Activated T-cell treated with anti-CD3 and anti-CD28 coated beads, Interleukin-2, amount 50 U/mL, for 1 hour (primary cell): ENCODE data around the gene CIB1.
"Not testable (repeated sequence)": the region's sequence is repeated elsewhere in the genome, so short reads cannot be mapped to it uniquely, and the experiment has no call there.

Experiments
- DNase-seq: peaks from one replicate; pipeline ENCODE4 v3.0.0-alpha.2; 2020

CIB1 gene

DNA sequence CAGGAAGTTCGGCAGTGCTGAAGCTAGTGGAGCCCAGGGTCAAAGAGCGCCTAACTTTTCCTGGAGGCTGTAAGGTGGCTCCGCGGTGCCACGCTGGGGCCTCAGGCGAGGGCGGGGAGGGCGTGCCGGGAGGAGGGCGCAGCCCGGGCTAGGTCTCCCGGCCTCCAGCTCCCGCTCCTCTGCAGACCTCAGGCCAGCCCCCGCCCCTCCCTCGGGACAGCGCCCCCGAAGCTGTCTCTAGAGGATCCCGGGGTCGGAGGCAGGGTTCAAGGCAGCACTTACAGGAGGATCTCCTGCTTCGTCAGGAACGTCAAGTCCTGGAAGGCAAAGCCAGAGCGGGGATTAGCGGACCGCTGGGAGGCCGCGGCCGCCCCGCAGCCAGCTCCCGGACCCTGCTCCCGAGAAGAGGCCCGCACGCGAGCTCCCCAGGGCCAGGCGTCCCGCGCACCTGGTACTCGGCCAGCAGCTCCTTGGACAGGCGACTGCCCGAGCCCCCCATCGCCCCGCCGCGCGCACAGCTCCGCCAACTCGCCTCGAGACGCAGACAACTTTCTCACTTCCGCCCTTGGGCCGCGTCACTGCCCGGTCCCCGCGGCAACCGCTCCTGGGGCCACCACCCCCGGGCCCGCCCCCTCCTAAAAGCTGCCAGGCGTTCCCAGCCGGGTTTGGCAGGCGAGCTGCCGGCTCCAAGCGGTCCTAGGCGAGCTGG is at the start of gene CIB1:
CIB1 (minus strand) TSS at position 555 of the 709 bp plus-strand sequence; CDS start at position 499, 56 bp downstream.
- DNase-seq = no peak

DNA sequence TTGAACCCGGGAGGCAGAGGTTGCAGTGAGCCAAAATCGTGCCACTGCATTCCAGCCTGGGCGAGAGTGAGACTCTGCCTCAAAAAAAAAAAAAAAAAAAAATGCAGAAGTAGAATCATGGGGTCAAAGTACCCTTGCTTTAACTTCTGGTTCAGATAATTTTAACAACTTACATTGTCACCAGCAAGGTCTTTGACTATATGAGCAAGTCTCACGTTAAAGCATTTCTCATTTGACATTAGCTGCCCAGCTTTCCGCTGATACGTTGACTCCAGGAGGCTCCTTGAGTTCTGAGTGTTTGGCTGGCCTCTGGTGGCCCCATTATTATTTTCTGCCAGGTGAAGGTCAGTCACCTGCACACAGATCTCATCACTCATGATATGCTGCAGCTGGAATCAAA is 47.9 kb upstream of the CIB1 start:
- DNase-seq = not testable (repeated sequence)

DNA sequence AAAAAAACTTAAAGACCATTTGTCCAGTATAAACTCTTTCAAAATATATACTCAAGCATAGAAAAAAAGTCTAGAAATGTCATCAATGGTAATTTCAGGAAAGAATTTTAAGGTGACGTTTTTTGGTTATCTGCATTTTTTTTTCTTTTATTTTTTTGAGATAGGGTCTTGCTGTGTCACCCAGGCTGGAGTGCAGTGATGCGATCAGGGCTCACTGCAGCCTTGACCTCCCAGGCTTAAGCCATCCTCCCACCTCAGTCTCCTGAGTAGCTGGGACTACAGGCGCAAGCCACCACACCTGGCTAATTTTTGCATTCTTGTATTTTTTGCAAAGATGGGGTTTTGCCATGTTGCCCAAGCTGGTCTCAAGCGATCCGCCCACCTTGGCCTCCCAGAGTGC is 47.0 kb upstream of the CIB1 start:
- DNase-seq = not testable (repeated sequence)

DNA sequence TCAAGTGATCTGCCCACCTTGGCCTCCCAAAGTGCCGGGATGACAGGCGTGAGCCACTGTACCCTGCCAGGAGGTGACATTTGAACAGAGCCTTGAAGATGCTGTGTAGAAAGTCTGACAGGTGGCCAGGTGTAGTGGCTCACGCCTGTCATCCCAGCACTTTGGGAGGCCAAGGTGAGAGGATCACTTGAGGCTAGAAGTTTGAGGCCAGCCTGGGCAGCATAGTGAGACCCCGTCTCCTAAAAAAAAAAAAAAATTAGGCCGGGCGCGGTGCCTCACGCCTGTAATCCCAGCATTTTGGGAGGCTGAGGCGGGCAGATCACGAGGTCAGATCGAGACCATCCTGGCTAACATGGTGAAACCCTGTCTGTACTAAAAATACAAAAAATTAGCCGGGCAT is 44.7 kb upstream of the CIB1 start:
- DNase-seq = not testable (repeated sequence)

DNA sequence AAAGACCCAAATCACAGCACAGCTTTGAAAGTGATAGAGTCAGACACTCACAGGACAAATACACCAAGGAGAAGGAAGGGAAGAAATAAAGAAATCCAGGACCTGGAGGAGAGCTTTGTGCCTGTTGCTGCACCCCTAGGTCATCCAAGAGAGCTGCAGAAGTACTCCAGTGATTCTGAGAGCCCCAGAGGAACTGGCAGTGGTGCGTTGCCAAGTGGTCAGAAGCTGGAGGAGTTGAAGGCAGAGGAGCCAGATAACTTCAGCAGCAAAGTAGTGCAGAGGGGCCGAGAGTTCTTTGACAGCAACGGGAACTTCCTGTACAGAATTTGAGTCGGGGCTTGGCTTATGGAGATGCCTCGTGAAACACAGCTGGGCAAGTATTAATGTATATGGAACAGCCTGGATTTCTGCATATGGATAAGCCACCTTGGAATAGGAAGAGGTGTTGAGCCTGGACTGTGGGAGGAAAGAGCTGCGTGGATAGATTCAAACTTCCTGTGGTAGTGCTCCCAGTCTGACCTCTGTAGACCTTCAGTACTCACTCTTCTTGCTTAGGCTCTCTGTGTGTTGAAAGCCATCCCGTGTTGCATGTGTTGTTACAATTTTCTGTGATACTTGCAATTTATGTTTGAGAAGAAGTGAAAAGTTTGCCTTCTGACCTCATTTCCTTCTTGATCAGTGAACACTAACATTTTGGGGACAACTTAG is 37.9 kb upstream of the CIB1 start:
- DNase-seq = no peak

DNA sequence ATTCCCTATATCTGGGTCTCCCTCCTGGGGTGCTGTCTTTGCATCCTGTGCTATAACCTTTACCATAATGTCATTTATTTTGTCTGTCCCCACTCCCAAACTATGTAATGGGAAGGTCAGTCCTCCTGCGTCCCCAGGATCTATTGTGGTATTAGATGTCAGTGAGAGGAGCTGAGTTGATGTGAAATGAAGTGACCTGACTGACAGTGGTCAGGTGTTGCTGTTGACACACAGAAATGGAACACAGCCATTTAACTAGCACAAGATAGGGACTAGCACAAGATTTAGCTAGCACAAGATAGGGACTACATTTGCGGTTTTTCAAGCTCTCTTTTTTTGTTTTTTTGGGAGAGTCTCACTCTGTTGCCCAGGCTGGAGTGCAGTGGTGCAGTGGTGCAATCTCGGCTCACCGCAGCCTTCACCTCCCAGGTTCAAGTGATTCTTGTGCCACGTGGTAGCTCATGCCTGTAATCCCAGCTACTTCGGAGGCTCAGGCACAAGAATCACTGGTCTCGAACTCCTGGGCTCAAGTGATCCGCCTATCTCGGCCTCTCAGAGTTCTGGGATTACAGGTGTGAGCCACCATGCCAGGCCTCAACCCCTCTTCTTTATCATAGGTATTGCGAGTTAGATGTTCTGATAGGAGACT is 36.9 kb upstream of the CIB1 start:
- no peak for DNase-seq

DNA sequence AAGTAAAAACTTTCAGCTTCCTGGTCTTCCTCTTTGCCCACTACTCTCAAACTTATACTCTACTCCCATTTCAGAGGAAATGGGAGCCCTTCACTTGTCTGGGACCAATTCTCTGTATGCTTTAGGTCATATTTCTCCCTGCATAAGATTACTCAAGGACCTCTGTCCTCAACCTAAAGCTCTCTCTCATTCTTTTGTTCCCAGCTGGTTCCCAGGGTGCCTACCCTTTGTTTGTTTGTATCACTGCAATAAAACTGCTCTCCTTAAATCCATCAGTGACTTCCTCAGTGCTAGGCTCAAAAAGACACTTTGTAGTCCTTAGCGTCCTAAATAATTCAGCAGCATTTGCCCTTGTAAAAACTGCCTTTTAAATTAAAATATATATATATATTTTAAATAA is 34.7 kb upstream of the CIB1 start:
- no peak for DNase-seq

DNA sequence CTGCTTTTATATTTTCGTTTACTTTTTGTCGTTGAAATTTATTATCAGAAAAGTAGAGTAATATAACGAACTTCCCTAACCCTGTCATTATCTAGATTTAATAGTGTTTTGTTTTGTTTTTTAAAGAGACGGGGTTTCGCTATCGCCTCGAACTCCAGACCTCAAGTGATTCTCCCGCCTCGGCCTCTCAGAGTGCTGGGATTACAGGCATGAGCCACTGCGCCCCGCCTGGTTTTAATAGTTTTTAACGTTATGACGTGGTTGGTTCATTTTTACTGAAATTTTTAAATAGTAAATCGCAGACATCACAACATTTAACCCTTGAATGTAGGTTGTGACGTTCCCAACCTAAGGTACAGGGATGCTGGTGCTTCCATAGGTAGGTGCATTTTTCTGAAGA is 32.7 kb upstream of the CIB1 start:
- DNase-seq = peak; percentile 27

DNA sequence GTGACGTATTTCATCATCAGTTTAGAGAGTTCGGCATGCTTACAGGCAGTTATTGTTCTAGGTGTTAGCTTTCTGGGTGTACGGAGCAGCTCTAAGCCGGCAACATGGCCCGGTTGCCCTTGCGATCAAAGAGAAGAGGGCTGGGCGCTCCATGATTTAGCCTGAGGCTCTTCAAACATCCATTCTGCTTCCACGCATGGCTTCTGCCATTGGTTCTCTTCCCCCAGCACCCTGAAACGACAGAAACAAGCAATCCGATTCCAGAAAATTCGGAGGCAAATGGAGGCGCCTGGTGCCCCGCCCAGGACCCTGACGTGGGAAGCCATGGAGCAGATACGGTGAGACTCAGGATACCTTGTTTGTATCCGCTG is 32.3 kb upstream of the CIB1 start:
- DNase-seq = no peak

DNA sequence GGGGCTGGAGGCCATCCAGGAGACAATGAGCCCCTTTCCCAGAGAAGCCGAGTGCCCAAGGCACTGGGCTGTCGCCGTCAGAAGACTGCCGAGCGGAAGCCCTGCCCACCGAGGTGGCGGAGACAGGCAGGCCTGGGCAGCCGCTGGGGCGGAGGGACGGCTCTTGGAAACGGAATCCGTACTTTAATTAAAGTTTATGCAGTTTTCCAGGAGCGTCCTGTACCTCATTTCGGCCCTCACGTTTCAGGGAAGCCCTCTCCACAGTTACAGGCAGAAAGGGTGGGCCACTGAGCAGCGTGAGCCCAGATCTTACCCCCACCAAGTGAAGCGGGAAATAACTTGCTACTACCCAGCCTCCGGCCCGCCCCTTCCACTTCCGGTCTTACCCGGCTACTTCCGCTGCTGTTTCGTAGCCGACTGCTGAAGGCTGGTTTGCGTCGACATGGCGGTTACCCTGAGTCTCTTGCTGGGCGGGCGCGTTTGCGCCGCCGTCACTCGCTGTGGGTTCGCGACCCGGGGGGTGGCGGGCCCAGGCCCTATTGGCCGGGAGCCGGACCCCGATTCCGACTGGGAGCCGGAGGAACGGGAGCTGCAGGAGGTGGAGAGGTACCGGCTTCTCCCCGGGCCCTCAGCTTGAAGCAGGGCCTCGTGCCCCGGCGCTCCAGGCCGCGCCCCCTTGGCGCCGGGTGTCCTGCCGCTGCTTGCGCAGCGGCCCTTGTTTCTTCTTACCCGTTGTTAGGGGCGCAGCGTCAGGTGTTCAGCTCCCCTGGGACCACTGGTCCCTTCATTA is 31.7 kb upstream of the CIB1 start, which contains the start of gene NGRN:
NGRN (plus strand) TSS at position 402 of the 790 bp plus-strand sequence; CDS start at position 443, 41 bp downstream.
- DNase-seq = peak; percentile 93

DNA sequence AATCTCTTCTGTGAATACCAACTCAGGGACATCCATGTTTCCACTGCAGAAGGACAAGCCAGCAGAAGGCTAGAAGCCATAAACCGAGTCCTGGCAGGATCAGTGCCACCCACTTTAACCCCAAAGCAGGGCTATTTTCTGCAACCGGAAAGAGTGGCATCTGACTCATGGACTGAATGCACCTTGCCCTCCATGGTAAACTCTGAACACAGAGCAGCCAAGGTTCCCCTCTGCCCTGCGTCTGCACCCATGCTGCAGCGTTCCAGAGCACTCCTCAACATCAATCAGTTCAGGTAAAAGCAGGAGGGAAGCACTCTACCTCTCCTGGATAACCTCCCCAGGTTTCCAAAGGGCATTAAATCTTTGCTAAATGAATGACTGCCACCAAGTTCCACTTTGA is 30.9 kb upstream of the CIB1 start:
- DNase-seq = peak; percentile 27

DNA sequence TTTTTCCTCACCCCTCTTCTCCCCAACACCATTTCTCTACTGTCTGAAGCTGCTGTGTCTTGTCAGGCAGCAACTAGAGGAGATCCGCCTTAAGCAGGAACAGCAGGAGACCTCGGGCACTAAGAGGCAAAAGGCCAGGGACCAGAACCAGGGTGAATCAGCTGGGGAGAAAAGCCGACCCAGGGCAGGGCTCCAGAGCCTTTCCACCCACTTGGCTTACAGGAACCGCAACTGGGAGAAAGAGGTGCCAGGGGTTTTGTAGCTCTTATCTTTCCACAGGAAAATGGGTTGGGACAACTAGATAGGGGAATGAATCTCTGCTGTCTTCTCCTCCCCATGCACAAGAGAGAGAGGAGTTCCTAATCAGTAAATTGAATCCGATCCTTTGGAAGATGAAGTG is 28.7 kb upstream of the CIB1 start:
- DNase-seq = no peak

DNA sequence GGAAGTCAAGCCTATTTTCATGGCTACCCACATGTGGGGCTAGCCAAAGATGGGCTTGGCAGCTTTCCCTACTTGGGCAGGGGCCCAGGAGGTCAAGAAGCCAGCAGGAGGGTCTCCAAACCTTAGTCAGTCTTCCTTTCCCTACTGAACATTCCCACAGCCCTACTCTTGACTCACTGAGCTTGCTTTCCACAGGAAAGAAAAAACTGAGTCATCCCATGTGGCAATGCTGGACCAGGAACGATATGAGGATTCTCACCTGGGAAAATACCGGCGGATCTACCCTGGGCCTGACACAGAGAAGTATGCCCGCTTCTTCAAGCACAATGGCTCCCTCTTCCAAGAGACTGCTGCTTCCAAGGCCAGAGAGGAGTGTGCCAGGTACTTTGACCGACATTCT is 28.1 kb upstream of the CIB1 start:
- no peak for DNase-seq

DNA sequence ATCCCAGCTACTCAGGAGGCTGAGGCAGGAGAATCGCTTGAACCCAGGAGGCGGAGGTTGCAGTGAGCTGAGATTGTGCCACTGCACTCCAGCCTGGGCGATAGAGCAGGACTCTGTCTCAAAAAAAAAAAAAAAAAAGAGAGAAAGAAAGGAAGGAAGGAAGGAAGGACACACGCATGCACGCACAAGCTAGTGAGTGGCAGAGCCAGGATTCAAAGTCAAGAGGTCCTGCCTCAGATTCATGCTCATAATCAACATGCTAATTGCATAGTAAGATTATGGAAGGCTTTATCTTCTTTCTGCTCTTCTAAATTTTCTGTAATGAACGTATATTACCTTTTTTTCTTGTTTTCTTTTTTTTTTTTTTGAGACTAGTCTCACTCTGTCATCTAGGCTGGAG is 27.0 kb upstream of the CIB1 start:
- not testable (repeated sequence) for DNase-seq

DNA sequence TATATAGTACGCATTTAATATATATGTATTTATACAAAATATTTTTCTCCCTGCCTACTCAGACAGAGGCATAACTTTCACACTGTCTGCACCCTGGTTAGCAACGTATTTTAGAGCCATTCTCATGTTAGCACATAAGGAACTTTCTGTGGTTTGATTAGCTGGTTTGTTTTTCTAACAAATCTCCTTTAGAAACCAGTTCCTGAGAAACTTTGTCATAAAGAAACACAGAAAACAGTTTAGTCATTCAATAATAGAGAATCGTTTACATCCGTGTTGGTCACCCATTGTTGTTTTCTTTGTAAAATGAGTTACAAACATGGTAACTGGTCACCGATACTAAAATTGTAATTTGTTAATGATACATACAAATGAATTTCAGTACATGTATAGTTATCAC is 25.8 kb upstream of the CIB1 start:
- DNase-seq = no peak

DNA sequence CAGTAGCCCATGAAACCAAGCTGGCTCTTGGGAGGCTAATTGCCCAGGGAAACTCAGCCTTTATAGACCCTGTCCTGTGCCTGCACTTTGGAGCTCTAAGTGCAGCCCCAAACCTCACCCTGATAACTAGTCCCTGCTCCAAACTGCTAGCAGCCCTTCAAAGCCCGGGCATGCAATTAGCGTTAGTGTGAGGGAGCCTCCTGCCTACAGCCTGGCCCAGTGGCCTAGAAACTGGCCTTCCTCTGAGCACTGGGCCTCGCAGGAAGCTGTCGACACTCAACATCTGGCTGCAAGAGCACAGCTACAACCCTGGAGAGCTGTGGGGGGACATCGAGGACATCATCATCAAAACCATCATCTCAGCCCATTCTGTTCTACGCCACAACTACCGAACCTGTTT is 24.0 kb upstream of the CIB1 start:
- DNase-seq = no peak

DNA sequence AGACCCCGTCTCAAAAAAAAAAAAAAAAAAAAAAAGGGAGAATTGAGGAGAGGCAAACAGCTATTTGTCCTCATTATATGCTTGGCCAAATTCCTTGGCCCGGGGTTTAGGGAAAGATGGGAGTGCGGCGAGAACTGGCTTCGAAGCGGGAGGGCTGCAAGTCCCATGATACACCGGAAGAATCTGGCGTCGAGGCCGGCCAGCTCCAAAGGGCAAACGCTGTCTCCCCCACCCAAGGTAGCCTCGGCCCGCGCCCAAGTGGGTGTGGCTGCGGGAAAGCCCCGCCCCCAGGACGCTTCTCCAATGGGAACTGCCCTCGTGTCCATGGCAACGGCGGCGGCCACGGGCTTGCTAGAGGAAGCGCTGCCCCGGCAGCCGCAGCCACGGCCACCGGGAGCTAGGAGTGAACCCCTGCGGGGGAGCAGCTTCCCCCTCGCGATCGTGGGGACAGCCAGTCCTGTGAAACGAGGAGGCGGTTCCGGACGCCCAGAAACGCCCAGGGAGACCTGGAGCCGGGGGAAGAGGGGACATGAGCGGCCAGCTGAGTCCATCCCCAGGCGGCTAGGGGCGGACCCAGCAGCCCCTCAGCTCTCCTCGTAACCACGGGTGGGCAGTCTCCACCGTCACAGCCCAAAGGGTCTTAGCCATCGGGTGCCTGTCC is 15.6 kb upstream of the CIB1 start, which contains the start of gene TTLL13:
TTLL13 (plus strand) TSS at position 354 of the 661 bp plus-strand sequence. CDS start 1,075 bp downstream, outside the sequence.
- peak; percentile 61 for DNase-seq

DNA sequence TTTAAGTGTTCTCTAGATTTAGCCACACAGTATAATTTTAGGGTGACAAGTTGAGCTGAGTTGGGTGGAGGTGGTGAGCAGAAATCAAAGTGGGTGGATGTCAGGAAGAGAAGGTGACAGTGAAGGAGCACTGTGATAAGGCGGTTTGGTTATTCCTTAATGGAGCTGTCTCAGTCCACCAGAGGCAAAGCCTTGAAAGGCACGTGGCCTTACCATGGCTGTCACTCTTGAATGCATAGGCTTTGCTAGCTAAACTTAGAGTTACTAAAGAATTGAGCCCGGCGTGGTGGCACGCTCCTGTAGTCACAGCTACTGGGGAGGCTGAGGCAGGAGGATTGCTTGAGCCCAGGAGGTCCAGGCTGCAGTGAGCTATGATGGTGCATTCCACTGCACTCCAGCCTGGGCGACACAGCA is 15.1 kb upstream of the CIB1 start:
- no peak for DNase-seq

DNA sequence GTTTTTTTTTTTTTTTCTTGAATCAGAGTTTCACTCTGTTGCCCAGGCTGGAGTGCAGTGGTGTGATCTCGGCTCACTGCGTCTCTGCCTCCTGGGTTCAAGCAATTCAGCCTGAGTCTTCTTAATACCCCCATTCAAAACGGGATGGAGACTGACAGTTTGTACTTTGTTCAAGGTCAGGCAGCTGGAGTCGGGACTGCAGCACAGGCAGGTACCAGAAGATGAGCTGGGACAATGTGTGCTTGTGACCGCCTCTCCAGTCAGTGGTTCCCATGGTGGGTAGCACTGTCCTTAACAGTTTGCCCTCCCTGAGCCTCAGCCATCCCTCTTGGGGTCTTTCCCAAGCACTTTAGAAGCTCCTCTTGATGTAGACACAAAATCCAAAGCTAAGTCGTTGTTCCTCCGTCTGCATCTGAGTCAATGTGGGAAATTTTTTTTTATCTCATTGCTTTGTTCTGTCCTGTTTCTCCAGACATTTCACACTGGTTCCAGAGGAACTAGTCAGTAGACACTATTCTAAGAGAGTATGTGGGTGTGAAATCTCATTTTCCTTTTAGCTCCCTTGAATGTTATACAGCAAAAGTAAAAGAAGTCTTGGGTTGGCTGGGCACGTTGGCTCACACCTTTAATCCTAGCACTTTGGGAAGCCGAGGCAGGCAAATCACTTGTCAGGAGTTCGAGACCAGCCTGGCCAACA is 10.3 kb upstream of the CIB1 start:
- DNase-seq = no peak

DNA sequence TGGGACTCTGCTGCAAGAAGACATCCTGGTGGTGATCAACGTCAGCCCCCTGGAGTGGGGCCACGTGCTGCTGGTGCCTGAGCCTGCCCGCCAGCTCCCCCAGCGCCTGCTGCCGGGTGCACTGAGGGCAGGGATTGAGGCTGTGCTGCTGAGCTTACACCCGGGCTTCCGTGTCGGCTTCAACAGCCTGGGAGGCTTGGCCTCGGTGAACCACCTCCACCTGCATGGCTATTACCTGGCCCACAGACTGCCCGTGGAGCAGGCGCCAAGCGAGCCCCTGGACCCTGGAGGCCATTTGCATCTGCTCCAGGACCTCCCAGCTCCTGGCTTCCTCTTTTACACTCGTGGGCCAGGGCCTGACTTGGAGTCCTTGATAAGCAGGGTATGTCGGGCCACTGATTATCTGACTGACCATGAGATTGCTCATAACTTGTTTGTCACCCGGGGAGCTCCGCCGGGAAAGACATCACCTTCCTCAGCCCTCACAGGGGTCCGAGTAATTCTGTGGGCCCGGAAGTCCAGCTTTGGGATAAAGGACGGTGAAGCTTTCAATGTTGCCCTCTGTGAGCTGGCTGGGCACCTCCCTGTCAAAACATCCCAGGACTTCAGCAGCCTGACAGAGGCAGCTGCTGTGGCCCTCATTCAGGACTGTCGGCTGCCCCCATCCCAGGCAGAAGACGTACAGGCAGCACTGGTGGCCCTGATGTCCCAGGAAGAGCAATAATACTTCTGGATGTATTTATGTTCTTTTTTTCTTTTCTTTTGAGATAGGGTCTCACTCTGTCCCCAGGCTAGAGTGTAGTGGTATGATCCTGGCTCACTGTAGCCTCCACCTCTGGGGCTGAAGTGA is 7.8 kb upstream of the CIB1 start:
- no peak for DNase-seq

DNA sequence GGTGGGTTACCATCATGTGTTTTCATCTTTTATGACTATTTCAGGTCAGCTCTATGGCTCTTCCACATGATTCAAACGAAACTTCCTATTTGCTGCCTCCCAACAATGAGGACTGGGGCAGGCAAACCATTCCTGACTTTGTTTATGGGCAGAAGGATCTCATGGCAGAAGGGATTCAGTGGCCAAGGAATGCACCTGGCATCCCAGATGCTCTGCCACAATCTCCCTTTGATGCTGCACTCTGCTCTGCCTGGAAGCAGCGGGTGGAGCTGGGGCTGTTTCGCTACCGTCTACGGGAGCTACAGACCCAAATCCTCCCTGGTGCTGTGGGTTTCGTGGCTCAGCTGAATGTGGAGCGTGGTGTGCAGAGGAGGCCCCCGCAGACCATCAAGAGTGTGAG is 7.1 kb upstream of the CIB1 start:
- DNase-seq = no peak
